ENCODE data around the gene SULT2B1. TPM values are rescaled to one million over a fixed set of nuclear protein-coding genes. Genes with fewer than 3 reads are reported as not detected.

SULT2B1 gene
- total RNA-seq, 1 experiment from 2014 or later, result 6.2 TPM

- ChIA-PET CTCF (interaction anchor here (0.6 kb wide), 1 partner anchor 14 kb away, joined by 3 read pairs; no protein-coding TSS in a partner anchor), POLR2A (ENCODE audit: unreplicated experiment) (no interaction called here)
- Histone ChIP-seq H3K79me2 (ENCODE audit: low read depth) (no peaks in the 10 kb centered on the region), H4K20me1 (ENCODE audit: insufficient read depth) (no peaks in the 10 kb centered on the region), H3K27me3 (ENCODE audit: insufficient read depth, low read depth) (no peaks in the 10 kb centered on the region), H3F3A (ENCODE audit: insufficient read depth, low read depth) (peaks cover 5% of the 10 kb centered on the region; the same call in 1 of the 2 replicates), H3K9me3 (ENCODE audit: insufficient read depth, low read depth) (no peaks in the 10 kb centered on the region), H3K27ac (no peak overlapping the region), H3K4me3 (no peak overlapping the region), H3K36me3 (ENCODE audit: low read depth) (no peaks in the 10 kb centered on the region), H3K4me2 (no peak overlapping the region), H2AFZ (no peak overlapping the region), H3K4me1 (replicated peaks; ENCODE audit: insufficient read depth) (no peaks in the 10 kb centered on the region), H3K9me2 (ENCODE audit: insufficient read depth) (no peaks in the 10 kb centered on the region)
- no peak for DNase-seq
- TF ChIP-seq CTCF (conservative IDR thresholded peaks at IDR 0.05) (no peak), EZH2 (IDR thresholded peaks at IDR 0.05; ENCODE audit: low read depth) (no peak)
- no TSS peak for BruUV-seq (replicated peaks)
- intact Hi-C loops (cut with micrococcal nuclease; ENCODE audit: unreplicated experiment), result no loop called here
Observed at GRCh38 chr19:48595171-48595570, 43.2 kb downstream of the SULT2B1 start.

GRCh38 chr19:48595833-48596232, 43.9 kb downstream of the SULT2B1 start:
- Histone ChIP-seq H3K4me2 (no peak overlapping the region), H2AFZ (no peak overlapping the region), H3K36me3 (ENCODE audit: low read depth) (no peaks in the 10 kb centered on the region), H4K20me1 (ENCODE audit: insufficient read depth) (no peaks in the 10 kb centered on the region), H3K79me2 (ENCODE audit: low read depth) (no peaks in the 10 kb centered on the region), H3K9me3 (ENCODE audit: insufficient read depth, low read depth) (no peaks in the 10 kb centered on the region), H3K4me3 (no peak overlapping the region), H3K27ac (no peak overlapping the region), H3K4me1 (replicated peaks; ENCODE audit: insufficient read depth) (no peaks in the 10 kb centered on the region), H3K9me2 (ENCODE audit: insufficient read depth) (no peaks in the 10 kb centered on the region), H3K27me3 (ENCODE audit: insufficient read depth, low read depth) (no peaks in the 10 kb centered on the region), H3F3A (ENCODE audit: insufficient read depth, low read depth) (peaks cover 5% of the 10 kb centered on the region; the same call in 1 of the 2 replicates)
- BruUV-seq (replicated peaks), result no TSS peak
- ChIA-PET POLR2A (ENCODE audit: unreplicated experiment) (no interaction called here), CTCF (no interaction called here)
- no peak for DNase-seq
- TF ChIP-seq CTCF (conservative IDR thresholded peaks at IDR 0.05) (no peak), EZH2 (IDR thresholded peaks at IDR 0.05; ENCODE audit: low read depth) (no peak)
- intact Hi-C loops (cut with micrococcal nuclease; ENCODE audit: unreplicated experiment), result no loop called here

- H3K9me3 ChIP-seq (ENCODE audit: insufficient read depth, low read depth), result no peaks in the 10 kb centered on the region
- no peaks in the 10 kb centered on the region for H3K4me1 ChIP-seq (replicated peaks; ENCODE audit: insufficient read depth)
- peaks cover 5% of the 10 kb centered on the region; the same call in 1 of the 2 replicates for H3F3A ChIP-seq (ENCODE audit: insufficient read depth, low read depth)
- H3K79me2 ChIP-seq (ENCODE audit: low read depth), result no peaks in the 10 kb centered on the region
- TF ChIP-seq EZH2 (IDR thresholded peaks at IDR 0.05; ENCODE audit: low read depth), result no peak
- no peaks in the 10 kb centered on the region for H3K36me3 ChIP-seq (ENCODE audit: low read depth)
- no peak overlapping the region for H2AFZ ChIP-seq
- intact Hi-C loops (cut with micrococcal nuclease; ENCODE audit: unreplicated experiment), result no loop called here
- CTCF ChIA-PET, result no interaction called here
- no peak for DNase-seq
- H3K27me3 ChIP-seq (ENCODE audit: insufficient read depth, low read depth), result no peaks in the 10 kb centered on the region
- H3K4me2 ChIP-seq, result no peak overlapping the region
- no peak overlapping the region for H3K27ac ChIP-seq
- no peaks in the 10 kb centered on the region for H3K9me2 ChIP-seq (ENCODE audit: insufficient read depth)
- H4K20me1 ChIP-seq (ENCODE audit: insufficient read depth), result no peaks in the 10 kb centered on the region
- no TSS peak for BruUV-seq (replicated peaks)
- no peak overlapping the region for H3K4me3 ChIP-seq
- POLR2A ChIA-PET (ENCODE audit: unreplicated experiment), result no interaction called here
Observed at GRCh38 chr19:48596237-48596636, 44.3 kb downstream of the SULT2B1 start.
